Smooth muscle cell of the brain vasculature (primary cell): ENCODE measurements around the gene NPIPB4.
"Not testable (repeated sequence)": the region's sequence is repeated elsewhere in the genome, so short reads cannot be mapped to it uniquely, and the experiment has no call there.

Experiments
- DNase-seq: peaks from one replicate; pipeline ENCODE4 v3.0.0-alpha.2; 2012; ENCODE audit warnings: low read depth, low spot score

Gene NPIPB4

DNA sequence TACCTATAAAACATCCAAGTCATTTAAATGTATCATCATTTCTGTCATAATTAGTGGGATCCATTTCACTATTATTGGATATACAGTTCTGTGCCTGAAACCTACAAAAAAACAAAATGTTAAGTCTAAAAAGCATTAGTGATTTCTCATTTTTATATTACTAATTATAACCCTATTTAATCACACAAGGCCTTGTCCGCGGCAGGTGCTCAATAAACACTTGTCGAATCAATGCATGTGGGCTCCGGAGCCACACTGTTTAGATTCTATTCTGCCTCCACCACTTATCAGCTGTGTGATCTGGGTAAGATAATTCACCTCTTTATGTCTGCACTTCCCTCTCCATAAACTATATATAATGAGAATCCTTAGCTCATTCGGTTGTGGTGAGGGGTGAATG, at the start of gene NPIPB4:
Gene NPIPB4, minus strand, starts transcription at position 101 of the 400 bp plus-strand sequence. CDS start 378 bp downstream, outside the sequence.
- DNase-seq = not testable (repeated sequence)

GRCh38 chr16:21898998-21899397, 41.4 kb upstream of the NPIPB4 start:
- not testable (repeated sequence) for DNase-seq

DNA sequence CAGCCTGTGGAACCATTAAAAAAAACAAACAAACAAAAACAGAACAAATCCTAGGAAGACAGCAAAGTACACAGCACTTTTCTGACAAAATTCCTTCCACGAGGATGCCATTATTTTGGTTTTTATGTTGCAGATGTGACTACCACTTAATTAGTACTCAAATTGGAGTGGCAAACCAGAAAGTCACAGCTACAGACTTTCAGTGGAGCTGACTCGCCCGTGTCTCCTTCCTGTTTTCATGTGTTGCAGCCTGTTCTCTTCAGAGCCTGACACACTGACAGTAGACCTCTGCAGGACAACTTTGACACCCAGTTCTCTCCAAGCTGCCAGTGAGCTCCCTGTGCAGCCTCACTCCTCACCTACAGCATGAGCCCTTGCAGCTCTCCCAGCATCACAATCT, 24.4 kb upstream of the NPIPB4 start:
- DNase-seq = not testable (repeated sequence)

- not testable (repeated sequence) for DNase-seq
These were observed 20.4 kb downstream of the NPIPB4 start for GRCh38 chr16:21837186-21837585.

DNA sequence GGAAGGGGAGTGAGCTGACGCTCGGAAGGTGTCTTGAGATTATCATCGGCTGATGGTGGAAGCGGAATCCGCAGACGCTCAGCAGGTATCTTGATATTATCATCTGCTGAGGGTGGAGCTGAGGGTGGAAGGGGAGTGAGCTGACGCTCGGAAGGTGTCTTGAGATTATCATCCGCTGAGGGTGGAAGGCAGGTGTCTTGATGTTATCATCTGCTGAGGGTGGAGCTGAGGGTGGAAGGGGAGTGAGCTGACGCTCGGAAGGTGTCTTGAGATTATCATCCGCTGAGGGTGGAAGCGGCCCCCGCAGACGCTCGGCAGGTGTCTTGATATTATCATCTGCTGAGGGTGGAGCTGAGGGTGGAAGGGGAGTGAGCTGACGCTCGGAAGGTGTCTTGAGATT, 21.2 kb downstream of the NPIPB4 start:
- not testable (repeated sequence) for DNase-seq

- DNase-seq = not testable (repeated sequence)
These were observed 21.8 kb downstream of the NPIPB4 start for GRCh38 chr16:21835747-21836146.

- not testable (repeated sequence) for DNase-seq
These were observed 23.3 kb downstream of the NPIPB4 start for GRCh38 chr16:21834211-21834610.

GRCh38 chr16:21829929-21830328, 27.6 kb downstream of the NPIPB4 start:
- not testable (repeated sequence) for DNase-seq

DNA sequence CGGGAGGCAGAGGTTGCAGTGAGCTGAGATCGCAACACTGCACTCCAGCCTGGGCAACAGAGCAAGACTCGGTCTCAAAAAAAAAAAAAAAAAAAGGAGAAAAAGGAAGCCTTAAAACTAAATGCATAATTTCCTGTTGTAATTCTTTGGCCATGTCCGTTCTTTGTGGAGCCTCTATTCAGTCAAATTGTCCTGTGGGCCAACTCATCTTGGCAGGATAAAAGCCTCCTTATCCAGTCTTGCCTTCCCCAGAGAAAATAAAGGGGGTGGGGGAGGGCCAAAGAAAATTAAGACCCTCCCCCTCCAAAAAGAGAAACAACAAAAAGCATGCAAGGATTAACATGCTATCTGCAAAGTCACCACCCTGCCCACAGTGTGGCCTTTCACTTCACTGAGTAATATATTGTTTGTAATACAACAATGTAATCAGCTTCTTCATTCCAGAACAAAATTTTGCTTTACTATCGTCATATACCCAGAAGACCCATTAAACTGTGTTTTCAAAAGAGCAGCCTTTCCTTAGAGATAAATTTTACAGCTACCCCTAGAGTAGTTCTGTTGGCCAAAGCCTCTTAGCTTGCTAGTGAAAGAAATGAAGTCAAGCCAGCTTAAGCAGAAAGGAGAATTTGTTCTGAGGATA, 31.4 kb downstream of the NPIPB4 start:
- DNase-seq = not testable (repeated sequence)

- not testable (repeated sequence) for DNase-seq
These were observed 32.0 kb downstream of the NPIPB4 start for GRCh38 chr16:21825526-21825925.

DNA sequence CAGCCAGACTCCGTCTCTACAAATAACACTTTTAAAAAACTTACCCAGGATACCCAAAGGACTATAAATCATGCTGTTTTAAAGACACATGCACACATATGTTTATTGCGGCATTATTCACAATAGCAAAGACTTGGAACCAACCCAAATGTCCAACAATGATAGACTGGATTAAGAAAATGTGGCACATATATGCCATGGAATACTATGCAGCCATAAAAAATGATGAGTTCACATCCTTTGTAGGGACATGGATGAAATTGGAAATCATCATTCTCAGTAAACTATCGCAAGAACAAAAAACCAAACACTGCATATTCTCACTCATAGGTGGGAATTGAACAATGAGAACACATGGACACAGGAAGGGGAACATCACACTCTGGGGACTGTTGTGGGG, 34.3 kb downstream of the NPIPB4 start:
- not testable (repeated sequence) for DNase-seq

DNA sequence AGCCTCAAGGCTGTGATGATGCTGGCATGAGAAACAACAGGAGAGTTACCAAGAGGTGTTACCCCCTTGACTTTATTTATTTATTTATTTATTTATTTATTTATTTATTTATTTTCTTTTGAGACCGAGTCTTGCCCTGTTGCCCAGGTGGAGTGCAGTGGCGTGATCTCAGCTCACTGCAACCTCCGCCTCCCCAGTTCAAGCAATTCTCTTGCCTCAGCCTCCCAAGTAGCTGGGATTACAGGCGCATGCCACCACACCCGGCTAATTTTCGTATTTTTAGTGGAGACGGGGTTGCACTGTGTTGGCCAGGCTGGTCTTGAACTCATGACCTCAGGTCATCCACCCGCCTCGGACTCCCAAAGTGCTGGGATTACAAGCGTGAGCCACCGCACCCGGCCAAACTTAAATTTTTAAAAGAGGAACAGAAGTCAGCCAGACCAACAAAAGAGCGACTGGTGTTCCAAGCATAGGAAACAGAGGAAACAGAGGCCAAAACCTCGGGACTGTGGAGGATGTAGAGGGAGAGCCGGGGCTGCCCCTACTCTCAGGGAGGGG, 36.6 kb downstream of the NPIPB4 start:
- DNase-seq = not testable (repeated sequence)

DNA sequence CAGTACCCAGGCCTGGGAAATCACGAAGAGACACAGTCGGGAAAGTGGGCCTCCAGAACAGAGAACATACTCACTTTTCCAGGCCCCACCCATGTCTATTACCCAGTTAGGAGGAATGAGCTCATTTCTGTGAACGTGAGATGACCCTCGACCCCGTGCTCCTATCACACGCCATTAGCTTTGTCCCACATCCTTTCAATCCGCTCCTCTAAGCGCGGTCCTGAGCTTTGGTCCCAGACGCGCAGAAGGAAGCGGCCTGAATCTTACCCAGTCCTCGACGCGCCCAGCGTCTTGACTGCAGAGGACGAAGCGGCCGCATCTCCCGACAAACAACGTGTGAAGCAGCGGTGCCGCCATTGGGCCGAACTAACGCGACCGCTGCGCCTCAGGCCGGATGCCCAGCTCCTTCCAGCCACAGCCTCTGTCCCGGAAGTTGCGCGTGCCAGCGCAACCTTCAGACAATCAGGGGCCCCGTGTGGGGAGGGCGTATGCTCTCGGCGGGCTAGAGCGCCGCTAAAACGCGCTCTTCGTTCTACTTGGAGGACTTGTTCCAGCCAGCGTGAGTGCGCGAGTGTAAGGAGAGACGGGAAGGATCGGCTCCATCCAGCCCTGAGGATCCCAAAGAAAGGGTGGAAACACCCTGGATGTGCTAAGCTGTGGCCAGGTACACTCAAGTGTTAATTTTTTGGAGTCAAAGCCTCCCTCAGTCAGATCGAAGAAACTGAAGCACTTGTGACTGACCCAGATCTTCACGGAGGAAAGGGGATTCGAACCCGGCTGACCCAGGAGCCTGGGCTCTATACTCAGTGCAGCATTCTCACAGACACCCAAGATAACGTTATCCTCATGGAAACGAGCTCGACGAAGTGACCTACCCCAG, 37.3 kb downstream of the NPIPB4 start:
- DNase-seq = peak; percentile 26

DNA sequence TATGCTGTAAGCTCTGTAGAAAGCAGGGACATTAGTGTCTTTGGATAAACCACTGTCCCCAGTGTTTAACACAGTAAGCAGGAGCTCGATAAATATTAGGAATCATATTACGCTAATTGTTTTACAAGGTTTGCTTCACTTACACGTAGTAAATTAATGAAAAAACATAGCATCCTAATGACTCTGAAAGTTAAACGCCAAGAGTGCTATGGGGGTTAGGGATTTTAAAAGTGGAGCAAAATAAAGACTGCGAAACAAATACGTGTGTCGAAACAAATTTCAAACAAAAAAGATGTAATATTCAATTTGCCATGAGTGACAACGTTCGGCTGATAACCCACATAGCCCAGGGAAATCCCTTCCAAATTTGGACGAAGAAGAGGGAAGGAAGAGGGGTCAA, 37.9 kb downstream of the NPIPB4 start:
- DNase-seq = not testable (repeated sequence)

- not testable (repeated sequence) for DNase-seq
These were observed 40.5 kb downstream of the NPIPB4 start for GRCh38 chr16:21817012-21817411.

DNA sequence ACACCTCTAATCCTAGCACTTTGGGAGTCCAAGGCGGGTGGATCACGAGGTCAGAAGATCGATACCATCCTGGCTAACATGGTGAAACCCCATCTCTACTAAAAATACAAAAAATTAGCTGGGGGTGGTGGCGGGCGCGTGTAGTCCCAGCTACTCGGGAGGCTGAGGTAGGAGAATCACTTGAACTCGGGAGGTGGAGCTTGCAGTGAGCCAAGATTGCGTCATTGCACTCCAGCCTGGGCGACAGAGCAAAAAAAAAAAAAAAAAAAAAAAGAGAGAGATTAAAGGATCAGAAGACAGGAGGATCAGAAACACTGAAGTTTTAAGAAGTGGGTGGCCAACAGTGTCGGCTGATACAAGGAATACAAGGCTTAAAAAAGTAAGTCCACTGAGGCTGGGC, 41.9 kb downstream of the NPIPB4 start:
- not testable (repeated sequence) for DNase-seq

DNA sequence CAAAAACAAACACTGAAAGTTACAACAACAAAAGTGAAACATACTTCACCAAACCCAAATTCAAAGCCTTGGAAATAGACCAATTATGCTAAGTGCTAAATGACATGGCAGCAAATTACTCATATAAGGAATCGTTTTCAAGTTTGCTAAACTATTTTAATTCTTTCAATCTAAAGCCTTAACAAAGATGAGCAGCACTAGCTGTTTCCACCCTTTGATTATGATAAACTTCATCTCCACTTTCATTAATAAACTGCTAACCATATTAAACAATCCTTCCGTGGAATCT, 55.2 kb downstream of the NPIPB4 start:
- DNase-seq = not testable (repeated sequence)

- peak; percentile 13 for DNase-seq
These were observed 55.8 kb downstream of the NPIPB4 start for GRCh38 chr16:21801538-21802374.

- DNase-seq = not testable (repeated sequence)
These were observed 59.0 kb downstream of the NPIPB4 start for GRCh38 chr16:21798601-21799000.

- not testable (repeated sequence) for DNase-seq
These were observed 64.2 kb downstream of the NPIPB4 start for GRCh38 chr16:21793310-21793709.

- not testable (repeated sequence) for DNase-seq
These were observed 67.0 kb downstream of the NPIPB4 start for GRCh38 chr16:21790506-21790905.
